Activated naive CD8-positive, alpha-beta T cell (primary cell): ENCODE measurements around the gene GMDS.

Experiments used
- H3K27ac Mint-ChIP-seq: one replicate; pipeline ENCODE4 v1.8.0; 2021; ENCODE audit warnings: mixed read lengths
- H3K27me3 Mint-ChIP-seq: one replicate; pipeline ENCODE4 v1.8.0; 2021; ENCODE audit warnings: mixed read lengths
- H3K36me3 Mint-ChIP-seq: one replicate; pipeline ENCODE4 v1.8.0; 2021; ENCODE audit warnings: mixed read lengths
- H3K4me1 Mint-ChIP-seq: one replicate; pipeline ENCODE4 v1.8.0; 2021; ENCODE audit warnings: low read depth, mixed read lengths
- H3K4me3 Mint-ChIP-seq: one replicate; pipeline ENCODE4 v1.8.0; 2021; ENCODE audit warnings: mild to moderate bottlenecking, mixed read lengths
- H3K9me3 Mint-ChIP-seq: one replicate; pipeline ENCODE4 v1.8.0; 2021; ENCODE audit warnings: low read depth, mixed read lengths

The GMDS gene

DNA sequence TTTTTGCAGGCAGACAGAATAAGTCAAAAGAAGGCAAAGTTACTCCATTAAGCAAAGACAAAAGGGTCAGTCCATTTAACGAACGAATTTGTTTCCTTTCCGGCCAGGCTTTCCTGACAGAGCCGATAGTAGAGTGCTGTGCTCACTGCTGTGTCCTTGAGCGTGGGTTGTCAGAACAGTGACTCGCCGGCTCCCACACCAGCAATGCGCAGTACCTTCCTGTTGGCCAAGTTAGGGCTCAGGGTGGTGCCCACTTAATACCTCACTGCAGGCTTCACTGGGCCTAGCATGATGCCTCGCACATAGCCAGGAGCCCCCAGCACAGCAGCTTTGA lies 341.0 kb downstream of the GMDS start:
- Mint-ChIP-seq H3K4me1 (no peaks in the 10 kb centered on the region), H3K36me3 (peaks cover 17% of the 10 kb centered on the region), H3K27me3 (no peaks in the 10 kb centered on the region), H3K4me3 (no peak overlapping the region), H3K9me3 (no peaks in the 10 kb centered on the region), H3K27ac (no peak overlapping the region)

DNA sequence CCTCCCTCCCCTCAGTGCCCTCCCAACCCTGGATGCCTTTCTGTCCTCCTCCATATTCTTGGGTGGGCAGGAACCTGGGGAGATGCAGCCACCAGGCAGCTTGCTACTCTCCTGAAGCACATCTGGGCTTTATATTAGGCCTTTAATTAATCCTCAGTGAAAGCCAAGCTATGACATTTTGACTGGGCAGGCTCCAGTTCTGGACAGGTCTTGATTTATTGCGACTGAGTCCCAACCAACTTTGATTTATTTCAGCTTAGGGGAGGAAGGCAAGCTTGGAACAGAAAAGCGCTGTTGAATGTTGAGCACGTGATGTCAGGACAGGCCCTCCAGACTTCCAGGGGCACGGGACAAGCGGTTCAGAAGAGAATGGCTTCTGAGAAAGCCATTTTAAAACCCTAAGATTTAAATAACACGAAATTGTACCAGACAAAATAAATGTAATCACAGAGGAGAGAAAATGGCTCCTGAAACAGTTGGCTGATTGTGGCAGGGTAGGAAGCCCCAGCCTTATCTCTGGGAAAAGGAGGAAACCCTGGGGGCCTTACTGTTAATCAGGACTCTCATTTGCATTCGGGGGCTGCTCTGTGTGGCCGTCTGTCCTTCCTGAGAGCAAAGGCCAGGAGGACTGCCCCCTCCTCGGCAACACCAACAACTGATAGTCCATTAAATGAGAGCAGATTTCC lies 341.5 kb downstream of the GMDS start:
- Mint-ChIP-seq H3K4me1 (no peaks in the 10 kb centered on the region), H3K27me3 (no peaks in the 10 kb centered on the region), H3K4me3 (no peak overlapping the region), H3K9me3 (no peaks in the 10 kb centered on the region), H3K36me3 (peaks cover 15% of the 10 kb centered on the region), H3K27ac (no peak overlapping the region)

DNA sequence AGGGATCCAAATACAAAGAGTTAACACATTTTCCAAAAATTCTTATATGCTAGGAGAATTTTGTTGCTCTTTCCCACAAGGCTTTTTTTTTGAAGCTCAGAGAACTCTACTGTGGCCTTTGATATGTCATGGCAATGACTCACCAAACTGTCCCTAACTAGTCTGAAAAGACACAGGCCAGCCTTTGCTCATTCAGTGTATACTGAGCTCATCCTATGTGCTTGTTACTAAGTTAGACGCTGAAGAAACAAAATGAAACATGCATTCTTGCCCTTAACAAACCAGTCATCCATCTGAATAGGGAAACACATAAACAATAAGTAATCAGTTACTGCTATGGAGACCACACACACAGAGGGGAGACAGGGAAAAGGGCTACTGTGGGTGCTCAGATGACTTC lies 343.8 kb downstream of the GMDS start:
- peaks cover 6% of the 10 kb centered on the region for H3K36me3 Mint-ChIP-seq
- H3K9me3 Mint-ChIP-seq: no peaks in the 10 kb centered on the region
- no peak overlapping the region for H3K27ac Mint-ChIP-seq
- H3K4me1 Mint-ChIP-seq: no peaks in the 10 kb centered on the region
- no peak overlapping the region for H3K4me3 Mint-ChIP-seq
- no peaks in the 10 kb centered on the region for H3K27me3 Mint-ChIP-seq

DNA sequence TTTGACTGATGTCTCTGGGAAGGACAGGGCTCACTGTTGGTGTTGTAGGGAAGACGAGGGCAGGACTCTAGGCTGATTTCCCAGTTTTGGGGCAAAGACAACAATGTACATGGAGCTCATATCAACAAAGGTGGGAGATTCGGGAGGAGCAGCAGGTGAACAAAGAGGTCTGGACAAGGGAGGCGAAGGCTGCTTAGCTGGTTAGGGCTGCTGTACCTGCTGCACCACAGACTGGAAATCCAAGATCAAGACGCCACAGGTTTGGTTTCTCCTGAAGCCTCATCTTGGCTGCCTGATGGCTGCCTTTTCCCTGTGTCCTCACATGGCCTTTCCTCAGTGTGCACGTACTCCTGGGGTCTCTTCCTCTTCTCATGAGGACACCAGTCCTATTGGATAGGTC lies 348.5 kb downstream of the GMDS start:
- H3K36me3 Mint-ChIP-seq: peaks cover 13% of the 10 kb centered on the region
- no peaks in the 10 kb centered on the region for H3K9me3 Mint-ChIP-seq
- H3K4me3 Mint-ChIP-seq: no peak overlapping the region
- no peak overlapping the region for H3K27ac Mint-ChIP-seq
- H3K4me1 Mint-ChIP-seq: no peaks in the 10 kb centered on the region
- no peaks in the 10 kb centered on the region for H3K27me3 Mint-ChIP-seq

DNA sequence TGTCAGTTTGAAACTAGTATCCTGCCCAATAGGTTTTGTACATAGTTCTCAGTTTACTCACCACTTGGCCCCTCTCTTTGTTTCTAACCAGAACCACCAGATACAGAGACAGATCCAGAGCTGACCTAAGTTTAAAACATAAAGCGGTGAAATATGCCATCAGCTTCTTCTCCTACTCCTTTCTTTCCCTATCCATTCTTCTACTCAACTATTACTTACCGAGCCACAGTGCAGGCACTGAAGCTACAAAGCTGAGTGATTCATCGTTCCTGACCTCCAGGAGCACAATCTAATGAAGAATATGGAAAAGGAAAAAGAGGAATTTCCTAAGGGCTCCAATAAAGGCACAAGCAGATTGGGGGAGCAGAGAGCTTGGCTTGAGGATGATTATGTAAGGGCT lies 349.7 kb downstream of the GMDS start:
- Mint-ChIP-seq H3K4me1 (peaks cover 5% of the 10 kb centered on the region), H3K36me3 (peaks cover 10% of the 10 kb centered on the region), H3K27ac (no peak overlapping the region), H3K27me3 (no peaks in the 10 kb centered on the region), H3K4me3 (no peak overlapping the region), H3K9me3 (no peaks in the 10 kb centered on the region)

DNA sequence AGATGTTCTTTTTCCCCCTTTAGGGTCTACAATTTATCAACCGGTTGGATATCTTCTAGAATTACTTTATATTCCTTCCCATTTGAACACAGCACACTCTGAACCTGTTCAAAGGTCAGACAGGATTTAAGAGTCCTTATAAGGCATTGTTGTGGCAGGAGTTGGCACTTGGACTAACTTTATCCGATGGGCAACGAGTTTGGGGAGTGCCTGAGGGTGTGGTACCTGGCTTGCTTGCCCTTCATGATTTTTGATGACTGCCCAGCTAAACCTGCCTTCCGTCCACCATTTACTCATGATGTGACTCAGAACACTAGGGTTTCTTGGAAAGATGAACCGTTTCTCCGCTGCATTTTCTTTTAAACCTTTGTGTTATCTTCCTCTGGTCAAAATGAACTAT lies 350.5 kb downstream of the GMDS start:
- Mint-ChIP-seq H3K9me3 (no peaks in the 10 kb centered on the region), H3K36me3 (peaks cover 14% of the 10 kb centered on the region), H3K27me3 (no peaks in the 10 kb centered on the region), H3K4me3 (no peak overlapping the region), H3K27ac (no peak overlapping the region), H3K4me1 (peaks cover 11% of the 10 kb centered on the region)

DNA sequence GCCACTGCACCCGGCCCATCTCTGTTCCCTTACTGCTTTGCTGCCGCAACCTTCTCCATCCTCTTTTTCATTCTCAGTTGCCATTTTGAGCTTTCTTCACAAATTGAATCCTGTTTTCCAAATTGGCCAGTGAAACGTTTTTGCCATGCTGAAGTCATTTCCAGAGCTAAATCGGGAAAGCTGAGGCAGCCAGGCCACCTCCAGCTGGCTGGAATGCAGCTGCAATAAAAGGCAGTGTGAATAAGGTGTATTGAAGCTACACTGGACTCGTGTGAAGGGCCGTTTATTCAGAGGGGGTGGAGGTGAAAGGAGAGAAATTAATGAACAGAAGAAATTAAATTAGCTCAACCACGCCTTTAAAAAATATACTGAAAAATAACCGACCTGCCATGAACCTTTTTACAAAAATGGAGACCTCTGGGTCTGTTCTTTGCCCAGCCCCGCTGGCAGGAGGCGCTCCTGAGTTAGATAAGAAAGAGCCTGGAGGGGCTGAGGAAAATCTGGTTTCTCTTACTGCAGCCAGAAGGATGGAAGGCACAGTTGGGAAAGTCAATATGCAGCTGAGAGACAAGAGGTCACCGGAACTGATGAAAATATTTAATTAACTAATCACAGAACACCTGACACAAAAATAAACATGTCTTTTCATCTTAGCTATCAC lies 351.8 kb downstream of the GMDS start:
- H3K4me1 Mint-ChIP-seq: peaks cover 11% of the 10 kb centered on the region
- no peak overlapping the region for H3K4me3 Mint-ChIP-seq
- no peaks in the 10 kb centered on the region for H3K27me3 Mint-ChIP-seq
- peaks cover 14% of the 10 kb centered on the region for H3K36me3 Mint-ChIP-seq
- no peaks in the 10 kb centered on the region for H3K9me3 Mint-ChIP-seq
- no peak overlapping the region for H3K27ac Mint-ChIP-seq

DNA sequence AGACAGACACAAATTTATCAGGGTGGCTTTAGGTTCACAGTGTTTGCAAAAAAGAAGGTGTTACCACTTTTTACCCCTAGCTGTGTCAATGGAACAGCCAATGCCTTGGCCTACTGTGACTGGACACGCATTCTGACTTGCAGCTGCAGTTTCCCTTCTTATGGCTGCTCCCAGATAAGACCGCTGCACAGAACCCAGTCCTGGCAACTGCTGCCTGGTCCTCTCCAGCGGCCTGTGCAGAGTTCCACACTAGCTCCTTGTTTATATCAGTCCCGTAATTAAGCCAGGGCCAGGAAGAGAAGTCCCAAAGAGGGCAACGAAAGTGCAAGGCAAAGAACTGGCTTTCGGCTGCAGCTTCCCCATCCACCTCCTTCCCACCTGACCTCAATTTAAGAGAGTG lies 352.7 kb downstream of the GMDS start:
- Mint-ChIP-seq H3K27me3 (no peaks in the 10 kb centered on the region), H3K36me3 (peaks cover 14% of the 10 kb centered on the region), H3K4me1 (peaks cover 11% of the 10 kb centered on the region), H3K27ac (no peak overlapping the region), H3K9me3 (no peaks in the 10 kb centered on the region), H3K4me3 (no peak overlapping the region)

DNA sequence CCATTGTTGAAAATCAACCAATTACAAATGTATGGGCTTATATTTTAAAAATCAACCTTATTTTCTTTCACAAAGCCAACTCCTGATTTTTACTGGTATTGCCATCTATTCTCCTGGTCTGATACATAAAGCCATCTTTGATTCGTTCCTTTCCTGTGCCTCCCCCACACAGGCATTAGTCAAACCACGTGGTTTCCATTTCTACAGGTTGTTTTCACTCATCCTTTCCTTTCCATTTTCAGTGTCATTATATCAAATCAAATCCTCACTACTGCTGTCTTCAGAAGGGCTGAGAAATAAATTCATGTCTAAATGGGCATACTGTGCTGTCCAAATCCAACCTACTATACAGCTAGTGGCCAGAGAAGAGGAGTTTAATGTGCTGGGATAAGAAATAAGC lies 354.4 kb downstream of the GMDS start:
- Mint-ChIP-seq H3K36me3 (peaks cover 14% of the 10 kb centered on the region), H3K27me3 (no peaks in the 10 kb centered on the region), H3K4me3 (no peak overlapping the region), H3K4me1 (peaks cover 11% of the 10 kb centered on the region), H3K9me3 (no peaks in the 10 kb centered on the region), H3K27ac (no peak overlapping the region)

DNA sequence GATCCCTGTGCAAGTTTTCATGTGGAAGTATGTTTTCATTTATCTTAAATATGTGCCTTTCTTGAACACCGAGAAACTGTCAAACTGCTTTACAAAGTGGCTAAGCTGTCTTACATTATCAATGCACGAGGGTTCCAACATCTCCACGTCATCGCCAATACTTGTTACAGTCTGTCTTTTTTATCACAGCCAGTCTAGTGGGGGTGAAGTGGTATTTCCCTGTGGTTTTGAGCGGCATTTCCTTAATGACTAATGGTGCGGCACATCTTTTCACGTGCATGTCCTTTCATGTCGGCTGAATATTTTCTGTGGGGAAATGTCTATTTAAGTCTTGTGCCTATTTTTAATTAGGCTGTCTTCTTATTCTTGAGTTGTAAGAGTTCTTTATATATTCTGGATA lies 355.3 kb downstream of the GMDS start:
- Mint-ChIP-seq H3K36me3 (peaks cover 12% of the 10 kb centered on the region), H3K4me3 (no peak overlapping the region), H3K27ac (peak overlapping the region; percentile 11), H3K4me1 (peaks cover 11% of the 10 kb centered on the region), H3K27me3 (no peaks in the 10 kb centered on the region), H3K9me3 (no peaks in the 10 kb centered on the region)

DNA sequence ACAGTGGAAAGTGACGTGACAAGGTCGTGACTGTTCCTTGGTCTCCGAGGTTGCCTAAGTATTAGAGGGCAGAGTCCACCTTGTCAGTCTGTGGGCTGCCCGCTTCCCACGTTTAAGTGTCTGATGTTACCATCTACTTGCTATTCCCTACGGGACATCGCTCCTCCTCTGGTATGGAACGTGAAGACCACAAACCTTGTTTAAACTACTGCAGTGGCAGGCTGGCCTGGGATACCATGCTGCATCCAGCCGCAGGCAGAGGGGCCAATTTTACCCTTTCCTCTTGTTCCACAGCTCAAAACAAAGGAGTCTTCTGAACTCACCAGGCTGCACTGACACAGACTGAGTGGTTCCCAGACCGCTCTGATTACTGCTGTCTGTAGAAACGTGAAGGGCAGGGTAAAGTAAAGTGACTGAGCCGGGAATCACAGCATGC lies 359.8 kb downstream of the GMDS start:
- H3K36me3 Mint-ChIP-seq: peaks cover 5% of the 10 kb centered on the region
- no peaks in the 10 kb centered on the region for H3K27me3 Mint-ChIP-seq
- H3K4me3 Mint-ChIP-seq: no peak overlapping the region
- no peaks in the 10 kb centered on the region for H3K9me3 Mint-ChIP-seq
- H3K27ac Mint-ChIP-seq: no peak overlapping the region
- peaks cover 5% of the 10 kb centered on the region for H3K4me1 Mint-ChIP-seq

DNA sequence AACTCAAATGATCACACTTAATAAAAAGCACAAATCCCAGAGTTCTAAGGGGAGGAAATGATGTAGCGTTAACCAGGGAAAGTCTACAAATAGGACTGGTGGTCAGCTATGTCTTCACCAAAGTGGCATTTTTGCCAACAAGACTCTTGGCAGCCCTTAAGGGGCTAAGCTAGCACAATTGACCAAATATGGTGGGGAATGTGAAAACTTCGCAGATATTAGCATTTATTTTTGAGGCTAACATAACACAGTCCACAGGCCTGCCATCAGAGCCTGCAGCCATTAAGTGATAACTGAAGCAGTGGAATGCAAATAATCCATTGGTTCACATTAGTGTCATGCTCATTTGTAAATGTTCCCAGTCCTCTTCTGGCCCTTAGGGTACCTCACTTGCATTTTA lies 361.1 kb downstream of the GMDS start:
- Mint-ChIP-seq H3K4me3 (no peak overlapping the region), H3K36me3 (no peaks in the 10 kb centered on the region), H3K9me3 (no peaks in the 10 kb centered on the region), H3K27me3 (no peaks in the 10 kb centered on the region), H3K27ac (no peak overlapping the region), H3K4me1 (no peaks in the 10 kb centered on the region)

DNA sequence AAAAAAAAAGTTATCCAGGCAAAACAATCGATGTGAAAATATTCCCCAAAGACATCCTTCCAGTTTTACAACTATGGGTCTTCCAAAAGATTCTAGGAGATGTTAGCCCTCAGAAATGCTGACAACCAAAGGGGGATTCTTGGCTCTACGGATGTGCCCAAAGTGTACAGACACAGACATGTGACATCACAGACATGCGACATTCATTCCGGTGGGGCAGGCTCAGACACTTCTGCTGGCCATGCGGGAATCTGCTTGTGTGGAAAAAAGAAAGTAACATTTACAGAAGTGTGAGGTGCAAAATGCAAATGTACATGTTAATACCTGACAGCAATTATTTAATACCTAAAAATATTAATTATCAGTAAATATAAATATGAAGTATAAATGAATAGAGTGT lies 367.1 kb downstream of the GMDS start:
- Mint-ChIP-seq H3K27me3 (no peaks in the 10 kb centered on the region), H3K27ac (no peak overlapping the region), H3K4me3 (no peak overlapping the region), H3K4me1 (no peaks in the 10 kb centered on the region), H3K9me3 (no peaks in the 10 kb centered on the region), H3K36me3 (peaks cover 5% of the 10 kb centered on the region)

DNA sequence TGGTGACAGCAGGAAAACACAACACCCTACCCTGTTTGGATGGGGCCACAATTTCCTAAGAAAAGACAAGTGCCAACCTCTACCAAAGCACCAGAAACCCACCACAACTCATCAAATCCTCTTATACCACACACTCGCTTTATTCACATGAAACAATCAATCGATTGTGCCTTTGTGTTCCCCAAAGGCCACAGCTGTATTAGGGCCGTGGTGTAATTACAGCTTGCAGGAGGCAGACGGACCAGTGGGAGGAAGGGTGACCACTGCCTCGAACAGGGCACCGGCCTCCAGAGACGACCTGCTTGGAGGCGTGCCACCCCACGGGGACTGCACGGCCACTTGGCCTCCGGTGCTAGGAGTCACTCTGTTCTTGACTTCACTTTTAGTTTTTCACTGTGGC lies 371.6 kb downstream of the GMDS start:
- Mint-ChIP-seq H3K27me3 (no peaks in the 10 kb centered on the region), H3K9me3 (no peaks in the 10 kb centered on the region), H3K27ac (no peak overlapping the region), H3K4me3 (no peak overlapping the region), H3K4me1 (no peaks in the 10 kb centered on the region), H3K36me3 (peaks cover 11% of the 10 kb centered on the region)

DNA sequence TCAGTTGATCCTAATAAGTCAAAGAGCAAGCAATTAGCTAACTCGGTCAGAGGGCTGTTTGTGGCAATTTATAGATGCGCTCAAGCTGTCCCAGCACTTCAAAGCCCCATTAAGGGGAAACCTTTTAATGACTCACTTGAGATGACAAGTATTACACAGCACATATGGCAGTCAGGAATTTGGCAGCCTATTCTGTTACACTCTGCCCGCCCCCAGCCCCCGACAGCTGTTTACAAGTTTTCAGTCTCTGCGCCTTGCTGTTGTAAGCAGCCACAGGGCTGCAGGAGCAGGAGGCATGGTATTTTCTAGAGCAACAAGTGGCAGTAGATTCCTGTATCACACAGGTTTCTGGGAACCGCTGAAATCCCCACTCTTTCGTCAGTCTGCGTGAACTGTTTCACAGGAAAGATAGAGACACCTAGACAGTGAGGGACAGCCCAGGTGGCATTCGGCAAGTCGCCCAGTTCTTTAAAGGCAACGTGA lies 372.7 kb downstream of the GMDS start:
- Mint-ChIP-seq H3K4me1 (no peaks in the 10 kb centered on the region), H3K36me3 (peaks cover 12% of the 10 kb centered on the region), H3K4me3 (no peak overlapping the region), H3K9me3 (no peaks in the 10 kb centered on the region), H3K27ac (no peak overlapping the region), H3K27me3 (no peaks in the 10 kb centered on the region)

DNA sequence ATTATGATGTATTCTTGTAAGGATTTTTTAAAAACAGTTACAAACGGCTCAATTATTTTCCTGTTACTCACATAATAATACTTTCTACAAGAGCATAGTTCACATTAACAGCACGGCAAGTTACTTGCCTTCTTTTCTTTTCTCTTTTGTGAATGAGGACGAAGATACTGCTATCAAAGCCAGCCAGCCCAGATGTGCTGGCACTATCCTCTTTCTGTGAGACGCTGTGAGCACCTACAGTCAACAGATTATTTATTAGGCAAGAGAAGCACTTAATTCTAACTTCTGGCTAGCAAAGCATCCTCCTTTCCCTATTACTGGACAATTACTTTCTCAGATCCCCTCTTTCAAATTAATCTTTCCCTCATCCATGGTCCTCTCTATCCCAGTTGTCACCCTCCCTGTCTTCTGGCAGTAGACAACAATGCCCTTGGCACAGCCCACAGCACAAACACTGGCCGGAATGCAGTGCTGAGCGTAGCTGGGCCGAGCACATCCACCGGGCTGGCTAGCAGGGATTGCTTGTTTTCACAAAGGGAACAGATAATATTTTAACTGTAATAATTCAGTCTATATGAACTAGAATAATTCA lies 373.6 kb downstream of the GMDS start:
- Mint-ChIP-seq H3K27me3 (no peaks in the 10 kb centered on the region), H3K4me3 (no peak overlapping the region), H3K4me1 (no peaks in the 10 kb centered on the region), H3K27ac (no peak overlapping the region), H3K36me3 (peaks cover 8% of the 10 kb centered on the region), H3K9me3 (no peaks in the 10 kb centered on the region)
